K562 (cell line): ENCODE results near the gene ANKS3. TPM values are rescaled to one million over a fixed set of nuclear protein-coding genes. Genes with fewer than 3 reads are reported as not detected.

Experiments
- CAMTA2 ChIP-seq: fragments of 250-450 bp; sonication (Bioruptor Pico); conservative IDR thresholded peaks from 2 replicates; pipeline ENCODE4 v1.5.1; 2022
- COPS2 ChIP-seq: fragments of 450-650 bp; conservative IDR thresholded peaks from 2 replicates; pipeline ENCODE4 v1.6.1; 2016; ENCODE audit warnings: mild to moderate bottlenecking, moderate library complexity
- CREB3L1 ChIP-seq: fragments of 450-650 bp; IDR thresholded peaks from 2 replicates; pipeline ENCODE4 v1.6.1; 2014; ENCODE audit warnings: low read depth, mild to moderate bottlenecking, moderate library complexity, borderline replicate concordance
- DIDO1 ChIP-seq: fragments of 450-650 bp; IDR thresholded peaks from 2 replicates; pipeline ENCODE4 v1.6.1; 2016; ENCODE audit warnings: low read depth, missing biosample characterization, missing genetic modification characterization
- DPF2 ChIP-seq: fragments of 450-650 bp; IDR thresholded peaks from 2 replicates; pipeline ENCODE4 v1.6.1; 2016
- E2F6 ChIP-seq, 2 experiments: IDR thresholded peaks; 2 replicates each; pipeline ENCODE4 v1.6.1; 2011; ENCODE audit warnings: borderline replicate concordance in 1 of 2, control low read depth in 1 of 2, low read depth in 1 of 2, low read length in 1 of 2, mild to moderate bottlenecking in 1 of 2, mixed read lengths in 1 of 2, moderate library complexity in 1 of 2; ENCODE audit not compliant: insufficient read depth in 1 of 2, insufficient read length in 1 of 2, poor library complexity in 1 of 2, severe bottlenecking in 1 of 2; ENCODE audit errors: extremely low read depth in 1 of 2
- EGR1 ChIP-seq: fragments of 450-650 bp; conservative IDR thresholded peaks from 2 replicates; pipeline ENCODE4 v1.6.1; 2017; ENCODE audit warnings: mild to moderate bottlenecking
- FOXJ2 ChIP-seq: fragments of 200-800 bp; sonication (Bioruptor generic); IDR thresholded peaks from 2 replicates; pipeline ENCODE4 v1.6.1; 2016; ENCODE audit warnings: missing genetic modification characterization, missing compliant biosample characterization
- HNRNPLL ChIP-seq: fragments of 200-400 bp; formaldehyde crosslinking; IDR thresholded peaks from 2 replicates; pipeline ENCODE4 v1.6.1; 2017; ENCODE audit warnings: low read length, low read depth, mild to moderate bottlenecking; ENCODE audit not compliant: poor library complexity, severe bottlenecking
- KDM5B ChIP-seq: fragments of 200-600 bp; sonication (generic); IDR thresholded peaks from 2 replicates; pipeline ENCODE4 v1.6.1; 2012; ENCODE audit warnings: low read depth, mild to moderate bottlenecking, moderate library complexity, low read length, control low read depth, inconsistent platforms; ENCODE audit not compliant: insufficient replicate concordance
- KLF13 ChIP-seq: fragments of 450-650 bp; IDR thresholded peaks from 2 replicates; pipeline ENCODE4 v1.6.1; 2016; ENCODE audit warnings: missing genetic modification characterization, low read depth, mild to moderate bottlenecking, missing compliant biosample characterization, moderate library complexity, borderline replicate concordance
- MAZ ChIP-seq, 2 experiments: fragments of 450-650 bp in 1 of 2; sonication (generic) in 1 of 2; formaldehyde crosslinking; IDR thresholded peaks in 1 of 2; conservative IDR thresholded peaks in 1 of 2; 2 replicates each; pipeline versions ENCODE4 v1.4.0 to v1.5.0; 2020; ENCODE audit warnings: mild to moderate bottlenecking in 1 of 2, missing genetic modification reagents in 1 of 2
- NFIX ChIP-seq: fragments of 250-450 bp; sonication (Bioruptor Pico); IDR thresholded peaks from 2 replicates; pipeline ENCODE4 v1.4.0; 2020; ENCODE audit warnings: low read depth, mild to moderate bottlenecking, moderate library complexity
- POLR2AphosphoS5 ChIP-seq: IDR thresholded peaks from 2 replicates; pipeline ENCODE4 v1.6.1; 2011; ENCODE audit warnings: mild to moderate bottlenecking, low read depth, low read length, moderate library complexity; ENCODE audit not compliant: control insufficient read depth, insufficient read depth
- SUPT5H ChIP-seq: fragments of 450-650 bp; IDR thresholded peaks from 2 replicates; pipeline ENCODE4 v1.6.1; 2016
- TAF1 ChIP-seq: IDR thresholded peaks from 2 replicates; pipeline ENCODE4 v1.6.1; 2011; ENCODE audit warnings: mild to moderate bottlenecking, low read length, moderate library complexity; ENCODE audit not compliant: insufficient read depth, control insufficient read depth, severe bottlenecking; ENCODE audit errors: extremely low read depth
- TGIF2 ChIP-seq: sonication (generic); formaldehyde crosslinking; IDR thresholded peaks from 2 replicates; pipeline ENCODE4 v1.8.1; 2022; ENCODE audit warnings: mild to moderate bottlenecking, missing genetic modification reagents, moderate library complexity
- YY1 ChIP-seq, 3 experiments: IDR thresholded peaks; 2 replicates each; pipeline ENCODE4 v1.6.1; 2011; ENCODE audit warnings: low read length in 2 of 3, mild to moderate bottlenecking in 2 of 3, moderate library complexity in 2 of 3, borderline replicate concordance in 1 of 3, control low read depth in 1 of 3, low read depth in 1 of 3; ENCODE audit not compliant: insufficient read depth in 3 of 3, insufficient replicate concordance in 2 of 3, control insufficient read depth in 1 of 3, insufficient read length in 1 of 3; ENCODE audit errors: extremely low read depth in 1 of 3
- ZKSCAN8 ChIP-seq: fragments of 200-800 bp; sonication (Bioruptor generic); IDR thresholded peaks from 2 replicates; pipeline ENCODE4 v1.6.1; 2016; ENCODE audit warnings: missing genetic modification characterization, missing compliant biosample characterization
- ZNF282 ChIP-seq: sonication (generic); formaldehyde crosslinking; IDR thresholded peaks from 2 replicates; pipeline ENCODE4 v1.8.1; 2023; ENCODE audit warnings: missing genetic modification reagents
- ZNF436 ChIP-seq: fragments of 250-450, 450-650 bp; sonication (Bioruptor Pico); formaldehyde crosslinking; IDR thresholded peaks from 2 replicates; pipeline ENCODE4 v1.7.0; 2020; ENCODE audit warnings: mild to moderate bottlenecking
- ZNF699 ChIP-seq: fragments of 250-450 bp; sonication (Bioruptor Pico); IDR thresholded peaks from 2 replicates; pipeline ENCODE4 v1.8.0; 2021; ENCODE audit warnings: mild to moderate bottlenecking, moderate library complexity; ENCODE audit not compliant: insufficient replicate concordance
- polyA plus RNA-seq, 8 experiments: library from polyadenylated mRNA; depleted of rRNA in 4 of 8; stranded (reverse) in 5 of 8; unstranded in 3 of 8; fragments of >200 nt; fragmentation: Nextera tagmentation in 2 of 8; fragmentation: Illumina TruSeq in 1 of 8; extraction: Ambion mirVana in 2 of 8; extraction: Trizol in 1 of 8; gene quantifications; 2 replicates each; pipeline versions ENCODE4 v1.2.1 to v1.2.3, GENCODE V29; 2011 to 2014; ENCODE audit warnings: inconsistent platforms in 1 of 8, missing spikeins in 1 of 8
- total RNA-seq, 7 experiments: library from RNA; depleted of rRNA in 6 of 7; stranded (reverse); fragments of >200 nt in 6 of 7; fragmentation: Illumina TruSeq in 2 of 7; extraction: Trizol in 2 of 7; gene quantifications; 2 replicates each; pipeline versions ENCODE4 v1.2.1 to v1.2.3, GENCODE V29; 2011 to 2021; ENCODE audit warnings: low replicate concordance in 1 of 7
- TF ChIP-seq, protein P1 (sequence below): sonication (generic); formaldehyde crosslinking; IDR thresholded peaks from 2 replicates; pipeline ENCODE4 v1.8.0; 2023; ENCODE audit warnings: mild to moderate bottlenecking, missing genetic modification reagents

The ANKS3 gene
- total and polyA plus RNA-seq, 9 of the 15 experiments (the other 6 are each of a cell fraction or from before 2014, with no cell fraction given) = 0.43 to 25.7 (median 14.8) TPM

- TF ChIP-seq NFIX (CRISPR knock-in tag) (no peak), E2F6 (IDR thresholded peaks at IDR 0.05; ENCODE audit: borderline replicate concordance in 1 of 2, extremely low read depth in 1 of 2, insufficient read depth in 1 of 2, insufficient read length in 1 of 2, low read depth in 1 of 2, low read length in 1 of 2, poor library complexity in 1 of 2, severe bottlenecking in 1 of 2) (peak; percentile 20 to 31), KLF13 (tag) (peak; percentile 85; the same call in 1 of the 2 replicates), SUPT5H (peak; percentile 86), ZNF699 (no peak), ZNF282 (CRISPR knock-in tag) (no peak), ZNF436 (no peak), DPF2 (no peak), YY1 (IDR thresholded peaks at IDR 0.05; ENCODE audit: borderline replicate concordance in 1 of 3, control insufficient read depth in 1 of 3, extremely low read depth in 1 of 3, insufficient read depth in 3 of 3, insufficient read length in 1 of 3, insufficient replicate concordance in 2 of 3, low read depth in 1 of 3, low read length in 2 of 3) (peak in 2 of 3 experiments; percentile 29 to 77), POLR2AphosphoS5 (peak; percentile 50; the same call in 1 of the 2 replicates), MAZ (CRISPR knock-in tag; conservative IDR thresholded peaks at IDR 0.05 in 1 of 2, IDR thresholded peaks at IDR 0.05 in 1 of 2) (peak; percentile 72 to 81; a peak in 3 of 4 replicates), CAMTA2 (CRISPR knock-in tag) (no peak), ZKSCAN8 (CRISPR knock-in tag) (no peak), EGR1 (peak; percentile 83), DIDO1 (peak; percentile 54), TGIF2 (CRISPR knock-in tag) (no peak), TAF1 (peak; percentile 53), CREB3L1 (peak; percentile 86), COPS2 (no peak), FOXJ2 (tag) (no peak; the same call in 1 of the 2 replicates), KDM5B (peak; percentile 67), HNRNPLL (peak; percentile 31)
- TF ChIP-seq, protein P1, sequence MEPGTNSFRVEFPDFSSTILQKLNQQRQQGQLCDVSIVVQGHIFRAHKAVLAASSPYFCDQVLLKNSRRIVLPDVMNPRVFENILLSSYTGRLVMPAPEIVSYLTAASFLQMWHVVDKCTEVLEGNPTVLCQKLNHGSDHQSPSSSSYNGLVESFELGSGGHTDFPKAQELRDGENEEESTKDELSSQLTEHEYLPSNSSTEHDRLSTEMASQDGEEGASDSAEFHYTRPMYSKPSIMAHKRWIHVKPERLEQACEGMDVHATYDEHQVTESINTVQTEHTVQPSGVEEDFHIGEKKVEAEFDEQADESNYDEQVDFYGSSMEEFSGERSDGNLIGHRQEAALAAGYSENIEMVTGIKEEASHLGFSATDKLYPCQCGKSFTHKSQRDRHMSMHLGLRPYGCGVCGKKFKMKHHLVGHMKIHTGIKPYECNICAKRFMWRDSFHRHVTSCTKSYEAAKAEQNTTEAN (CRISPR knock-in tag) = 0 out of 2 replicates have a peak, but pooled peaks have one; percentile 39
Observed at GRCh38 chr16:4766875-4767628, 33.0 kb upstream of the ANKS3 start, which contains the start of gene ZNF500 (continued).
